Measurements from ENCODE around the gene POLR2E. TPM values are rescaled to one million over a fixed set of nuclear protein-coding genes. Genes with fewer than 3 reads are reported as not detected.

Gene POLR2E
- total and polyA plus RNA-seq, 2 of the 13 experiments (the other 11 are each of a cell fraction or from before 2014, with no cell fraction given), result 140 to 272 TPM

DNA sequence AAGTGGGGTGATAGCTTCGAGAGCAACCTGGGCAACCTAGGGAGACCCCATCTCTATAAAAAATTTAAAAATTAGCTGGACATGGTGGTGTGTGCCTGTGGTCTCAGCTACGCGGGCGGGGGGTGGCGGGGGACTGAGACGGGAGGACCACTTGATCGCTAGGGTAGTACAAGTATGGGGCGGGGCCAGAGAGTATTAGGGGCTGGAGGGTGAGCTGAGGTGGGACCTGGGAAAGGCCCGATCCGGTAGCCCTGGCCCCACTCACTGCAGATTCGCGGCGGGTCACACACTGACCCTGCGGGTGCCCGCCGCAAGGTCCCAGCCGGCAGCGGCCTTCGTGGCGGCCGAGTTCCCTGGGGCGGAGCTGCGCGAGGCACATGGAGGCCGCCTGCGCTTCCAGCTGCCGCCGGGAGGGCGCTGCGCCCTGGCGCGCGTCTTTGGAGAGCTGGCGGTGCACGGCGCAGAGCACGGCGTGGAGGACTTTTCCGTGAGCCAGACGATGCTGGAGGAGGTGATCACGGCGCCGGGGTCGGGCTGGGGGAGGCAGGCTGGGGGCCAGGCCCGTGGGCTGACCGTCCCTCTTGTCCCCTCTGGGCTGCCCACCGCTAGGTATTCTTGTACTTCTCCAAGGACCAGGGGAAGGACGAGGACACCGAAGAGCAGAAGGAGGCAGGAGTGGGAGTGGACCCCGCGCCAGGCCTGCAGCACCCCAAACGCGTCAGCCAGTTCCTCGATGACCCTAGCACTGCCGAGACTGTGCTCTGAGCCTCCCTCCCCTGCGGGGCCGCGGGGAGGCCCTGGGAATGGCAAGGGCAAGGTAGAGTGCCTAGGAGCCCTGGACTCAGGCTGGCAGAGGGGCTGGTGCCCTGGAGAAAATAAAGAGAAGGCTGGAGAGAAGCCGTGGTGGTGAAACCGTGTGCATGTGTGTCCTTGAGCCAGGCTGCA lies 30.2 kb downstream of the POLR2E start (continued):
- TF ChIP-seq, protein P1, sequence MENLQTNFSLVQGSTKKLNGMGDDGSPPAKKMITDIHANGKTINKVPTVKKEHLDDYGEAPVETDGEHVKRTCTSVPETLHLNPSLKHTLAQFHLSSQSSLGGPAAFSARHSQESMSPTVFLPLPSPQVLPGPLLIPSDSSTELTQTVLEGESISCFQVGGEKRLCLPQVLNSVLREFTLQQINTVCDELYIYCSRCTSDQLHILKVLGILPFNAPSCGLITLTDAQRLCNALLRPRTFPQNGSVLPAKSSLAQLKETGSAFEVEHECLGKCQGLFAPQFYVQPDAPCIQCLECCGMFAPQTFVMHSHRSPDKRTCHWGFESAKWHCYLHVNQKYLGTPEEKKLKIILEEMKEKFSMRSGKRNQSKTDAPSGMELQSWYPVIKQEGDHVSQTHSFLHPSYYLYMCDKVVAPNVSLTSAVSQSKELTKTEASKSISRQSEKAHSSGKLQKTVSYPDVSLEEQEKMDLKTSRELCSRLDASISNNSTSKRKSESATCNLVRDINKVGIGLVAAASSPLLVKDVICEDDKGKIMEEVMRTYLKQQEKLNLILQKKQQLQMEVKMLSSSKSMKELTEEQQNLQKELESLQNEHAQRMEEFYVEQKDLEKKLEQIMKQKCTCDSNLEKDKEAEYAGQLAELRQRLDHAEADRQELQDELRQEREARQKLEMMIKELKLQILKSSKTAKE (CRISPR knock-in tag; IDR thresholded peaks at IDR 0.05; ENCODE audit: borderline replicate concordance), result no peak
- TF ChIP-seq SAP130 (CRISPR knock-in tag; IDR thresholded peaks at IDR 0.05; ENCODE audit: low read depth), result peak; percentile 50
- TF ChIP-seq KDM4B (CRISPR knock-in tag; IDR thresholded peaks at IDR 0.05), result no peak
- TF ChIP-seq ZNF17 (CRISPR knock-in tag; IDR thresholded peaks at IDR 0.05), result no peak
- TF ChIP-seq, protein P2, sequence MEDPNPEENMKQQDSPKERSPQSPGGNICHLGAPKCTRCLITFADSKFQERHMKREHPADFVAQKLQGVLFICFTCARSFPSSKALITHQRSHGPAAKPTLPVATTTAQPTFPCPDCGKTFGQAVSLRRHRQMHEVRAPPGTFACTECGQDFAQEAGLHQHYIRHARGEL (CRISPR knock-in tag; IDR thresholded peaks at IDR 0.05), result 0 out of 2 replicates have a peak, but pooled peaks have one; percentile 18
- TF ChIP-seq FOXA3 (CRISPR knock-in tag; IDR thresholded peaks at IDR 0.05), result no peak
- TF ChIP-seq ZFP36L1 (CRISPR knock-in tag; IDR thresholded peaks at IDR 0.05), result no peak
- TF ChIP-seq IKZF4 (CRISPR knock-in tag; IDR thresholded peaks at IDR 0.05; ENCODE audit: borderline replicate concordance, low read depth, not compliant biosample characterization), result peak; percentile 62
- TF ChIP-seq KMT2A (CRISPR knock-in tag; IDR thresholded peaks at IDR 0.05), result peak; percentile 53
- no peak for TF ChIP-seq SRSF4 (IDR thresholded peaks at IDR 0.05; ENCODE audit: low read depth, low read length, poor library complexity, severe bottlenecking)
- peak; percentile 29; the same call in 1 of the 2 replicates for TF ChIP-seq ZNF205 (CRISPR knock-in tag; IDR thresholded peaks at IDR 0.05)
- TF ChIP-seq, protein P3, sequence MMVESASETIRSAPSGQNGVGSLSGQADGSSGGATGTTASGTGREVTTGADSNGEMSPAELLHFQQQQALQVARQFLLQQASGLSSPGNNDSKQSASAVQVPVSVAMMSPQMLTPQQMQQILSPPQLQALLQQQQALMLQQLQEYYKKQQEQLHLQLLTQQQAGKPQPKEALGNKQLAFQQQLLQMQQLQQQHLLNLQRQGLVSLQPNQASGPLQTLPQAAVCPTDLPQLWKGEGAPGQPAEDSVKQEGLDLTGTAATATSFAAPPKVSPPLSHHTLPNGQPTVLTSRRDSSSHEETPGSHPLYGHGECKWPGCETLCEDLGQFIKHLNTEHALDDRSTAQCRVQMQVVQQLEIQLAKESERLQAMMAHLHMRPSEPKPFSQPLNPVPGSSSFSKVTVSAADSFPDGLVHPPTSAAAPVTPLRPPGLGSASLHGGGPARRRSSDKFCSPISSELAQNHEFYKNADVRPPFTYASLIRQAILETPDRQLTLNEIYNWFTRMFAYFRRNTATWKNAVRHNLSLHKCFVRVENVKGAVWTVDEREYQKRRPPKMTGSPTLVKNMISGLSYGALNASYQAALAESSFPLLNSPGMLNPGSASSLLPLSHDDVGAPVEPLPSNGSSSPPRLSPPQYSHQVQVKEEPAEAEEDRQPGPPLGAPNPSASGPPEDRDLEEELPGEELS (CRISPR knock-in tag; IDR thresholded peaks at IDR 0.05), result no peak; the same call in 1 of the 2 replicates
- TF ChIP-seq, protein P4, sequence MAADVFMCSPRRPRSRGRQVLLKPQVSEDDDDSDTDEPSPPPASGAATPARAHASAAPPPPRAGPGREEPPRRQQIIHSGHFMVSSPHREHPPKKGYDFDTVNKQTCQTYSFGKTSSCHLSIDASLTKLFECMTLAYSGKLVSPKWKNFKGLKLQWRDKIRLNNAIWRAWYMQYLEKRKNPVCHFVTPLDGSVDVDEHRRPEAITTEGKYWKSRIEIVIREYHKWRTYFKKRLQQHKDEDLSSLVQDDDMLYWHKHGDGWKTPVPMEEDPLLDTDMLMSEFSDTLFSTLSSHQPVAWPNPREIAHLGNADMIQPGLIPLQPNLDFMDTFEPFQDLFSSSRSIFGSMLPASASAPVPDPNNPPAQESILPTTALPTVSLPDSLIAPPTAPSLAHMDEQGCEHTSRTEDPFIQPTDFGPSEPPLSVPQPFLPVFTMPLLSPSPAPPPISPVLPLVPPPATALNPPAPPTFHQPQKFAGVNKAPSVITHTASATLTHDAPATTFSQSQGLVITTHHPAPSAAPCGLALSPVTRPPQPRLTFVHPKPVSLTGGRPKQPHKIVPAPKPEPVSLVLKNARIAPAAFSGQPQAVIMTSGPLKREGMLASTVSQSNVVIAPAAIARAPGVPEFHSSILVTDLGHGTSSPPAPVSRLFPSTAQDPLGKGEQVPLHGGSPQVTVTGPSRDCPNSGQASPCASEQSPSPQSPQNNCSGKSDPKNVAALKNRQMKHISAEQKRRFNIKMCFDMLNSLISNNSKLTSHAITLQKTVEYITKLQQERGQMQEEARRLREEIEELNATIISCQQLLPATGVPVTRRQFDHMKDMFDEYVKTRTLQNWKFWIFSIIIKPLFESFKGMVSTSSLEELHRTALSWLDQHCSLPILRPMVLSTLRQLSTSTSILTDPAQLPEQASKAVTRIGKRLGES (CRISPR knock-in tag; IDR thresholded peaks at IDR 0.05; ENCODE audit: borderline replicate concordance), result no peak
- TF ChIP-seq KDM3A (CRISPR knock-in tag; IDR thresholded peaks at IDR 0.05; ENCODE audit: low read depth), result peak; percentile 40; the same call in 1 of the 2 replicates
- TF ChIP-seq, protein P5, sequence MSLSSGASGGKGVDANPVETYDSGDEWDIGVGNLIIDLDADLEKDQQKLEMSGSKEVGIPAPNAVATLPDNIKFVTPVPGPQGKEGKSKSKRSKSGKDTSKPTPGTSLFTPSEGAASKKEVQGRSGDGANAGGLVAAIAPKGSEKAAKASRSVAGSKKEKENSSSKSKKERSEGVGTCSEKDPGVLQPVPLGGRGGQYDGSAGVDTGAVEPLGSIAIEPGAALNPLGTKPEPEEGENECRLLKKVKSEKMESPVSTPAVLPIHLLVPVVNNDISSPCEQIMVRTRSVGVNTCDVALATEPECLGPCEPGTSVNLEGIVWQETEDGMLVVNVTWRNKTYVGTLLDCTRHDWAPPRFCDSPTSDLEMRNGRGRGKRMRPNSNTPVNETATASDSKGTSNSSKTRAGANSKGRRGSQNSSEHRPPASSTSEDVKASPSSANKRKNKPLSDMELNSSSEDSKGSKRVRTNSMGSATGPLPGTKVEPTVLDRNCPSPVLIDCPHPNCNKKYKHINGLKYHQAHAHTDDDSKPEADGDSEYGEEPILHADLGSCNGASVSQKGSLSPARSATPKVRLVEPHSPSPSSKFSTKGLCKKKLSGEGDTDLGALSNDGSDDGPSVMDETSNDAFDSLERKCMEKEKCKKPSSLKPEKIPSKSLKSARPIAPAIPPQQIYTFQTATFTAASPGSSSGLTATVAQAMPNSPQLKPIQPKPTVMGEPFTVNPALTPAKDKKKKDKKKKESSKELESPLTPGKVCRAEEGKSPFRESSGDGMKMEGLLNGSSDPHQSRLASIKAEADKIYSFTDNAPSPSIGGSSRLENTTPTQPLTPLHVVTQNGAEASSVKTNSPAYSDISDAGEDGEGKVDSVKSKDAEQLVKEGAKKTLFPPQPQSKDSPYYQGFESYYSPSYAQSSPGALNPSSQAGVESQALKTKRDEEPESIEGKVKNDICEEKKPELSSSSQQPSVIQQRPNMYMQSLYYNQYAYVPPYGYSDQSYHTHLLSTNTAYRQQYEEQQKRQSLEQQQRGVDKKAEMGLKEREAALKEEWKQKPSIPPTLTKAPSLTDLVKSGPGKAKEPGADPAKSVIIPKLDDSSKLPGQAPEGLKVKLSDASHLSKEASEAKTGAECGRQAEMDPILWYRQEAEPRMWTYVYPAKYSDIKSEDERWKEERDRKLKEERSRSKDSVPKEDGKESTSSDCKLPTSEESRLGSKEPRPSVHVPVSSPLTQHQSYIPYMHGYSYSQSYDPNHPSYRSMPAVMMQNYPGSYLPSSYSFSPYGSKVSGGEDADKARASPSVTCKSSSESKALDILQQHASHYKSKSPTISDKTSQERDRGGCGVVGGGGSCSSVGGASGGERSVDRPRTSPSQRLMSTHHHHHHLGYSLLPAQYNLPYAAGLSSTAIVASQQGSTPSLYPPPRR (CRISPR knock-in tag; IDR thresholded peaks at IDR 0.05; ENCODE audit: borderline replicate concordance), result no peak
